HG03439 (cell line): ENCODE measurements around the gene CFAP52.
"Not testable (repeated sequence)": the region's sequence is repeated elsewhere in the genome, so short reads cannot be mapped to it uniquely, and the experiment has no call there.

Source experiments
- ATAC-seq: cut with Tn5 transposase; IDR thresholded peaks from one replicate; pipeline ENCODE4 v1.9.1; 2021; ENCODE audit warnings: mild to moderate bottlenecking, moderate library complexity; ENCODE audit not compliant: unreplicated experiment

Gene CFAP52

DNA sequence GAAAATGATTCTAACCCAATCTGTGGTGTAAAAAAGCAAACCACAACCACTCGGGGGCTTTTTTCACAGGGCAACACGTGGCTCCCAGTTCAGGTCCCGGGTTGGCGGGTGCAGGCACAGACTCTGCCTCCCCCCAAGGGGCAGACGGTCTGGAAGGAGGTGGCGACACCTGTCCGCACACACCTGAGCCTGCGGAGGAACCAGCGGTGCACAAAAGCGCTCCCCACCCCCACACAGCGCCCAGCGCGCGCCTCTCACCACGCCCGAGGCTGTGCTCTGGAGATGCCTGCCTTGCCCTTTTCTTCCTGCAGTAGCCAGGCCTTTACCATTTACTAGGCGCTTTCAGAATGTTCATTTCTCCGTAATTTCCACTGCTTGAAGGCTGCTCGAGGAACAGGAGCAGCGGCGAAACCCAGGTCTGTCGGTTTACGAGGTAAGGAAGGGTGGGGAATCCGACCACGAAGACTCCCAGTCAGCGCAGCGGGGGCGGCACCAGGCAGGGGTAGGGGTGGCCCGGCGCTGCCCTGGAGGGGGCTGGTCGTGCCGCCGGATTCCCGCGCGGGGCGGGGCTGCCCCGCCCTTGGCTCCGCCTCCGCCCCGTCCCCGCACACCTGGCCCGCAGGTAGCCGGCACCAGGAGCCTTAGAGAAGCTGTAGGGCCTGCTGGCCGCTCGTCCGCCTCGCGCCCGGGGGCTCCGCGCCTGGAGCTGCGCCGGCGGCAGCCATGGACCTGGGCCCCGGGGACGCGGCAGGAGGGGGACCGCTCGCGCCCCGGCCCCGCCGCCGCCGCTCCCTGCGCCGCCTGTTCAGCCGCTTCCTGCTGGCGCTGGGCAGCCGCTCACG is 68.7 kb downstream of the CFAP52 start, which contains the start of gene USP43:
Gene USP43, plus strand, starts transcription at position 608 of the 842 bp plus-strand sequence. Its CDS starts 116 bp downstream, at position 724.
- ATAC-seq: no peak

GRCh38 chr17:9645851-9646545 is 69.6 kb downstream of the CFAP52 start:
- ATAC-seq: no peak

GRCh38 chr17:9646546-9646885 is 70.1 kb downstream of the CFAP52 start:
- ATAC-seq: no peak

GRCh38 chr17:9647014-9647413 is 70.6 kb downstream of the CFAP52 start:
- ATAC-seq: no peak

GRCh38 chr17:9648521-9649110 is 72.2 kb downstream of the CFAP52 start:
- ATAC-seq: no peak

- no peak for ATAC-seq
Observed at GRCh38 chr17:9658593-9659211, 82.3 kb downstream of the CFAP52 start.

- ATAC-seq: no peak
Observed at GRCh38 chr17:9661027-9661426, 84.6 kb downstream of the CFAP52 start.

DNA sequence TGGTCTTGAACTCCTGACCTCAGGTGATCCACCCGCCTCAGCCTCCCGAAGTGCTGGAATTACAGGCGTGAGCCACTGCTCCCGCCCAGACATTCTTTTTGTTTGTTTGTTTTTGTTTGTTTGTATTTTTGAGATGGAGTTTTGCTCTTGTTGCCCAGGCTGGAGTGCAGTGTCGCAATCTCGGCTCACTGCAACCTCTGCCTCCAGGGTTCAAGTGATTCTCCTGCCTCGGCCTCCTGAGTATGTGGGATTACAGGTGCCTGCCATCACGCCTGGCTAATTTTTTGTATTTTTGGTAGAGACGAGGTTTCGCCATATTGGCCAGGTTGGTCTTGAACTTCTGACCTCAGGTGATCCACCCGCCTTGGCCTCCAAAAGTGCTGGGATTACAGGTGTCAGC is 87.1 kb downstream of the CFAP52 start:
- ATAC-seq: not testable (repeated sequence)

GRCh38 chr17:9666461-9667050 is 90.1 kb downstream of the CFAP52 start:
- no peak for ATAC-seq

GRCh38 chr17:9668517-9668916 is 92.1 kb downstream of the CFAP52 start:
- no peak for ATAC-seq

DNA sequence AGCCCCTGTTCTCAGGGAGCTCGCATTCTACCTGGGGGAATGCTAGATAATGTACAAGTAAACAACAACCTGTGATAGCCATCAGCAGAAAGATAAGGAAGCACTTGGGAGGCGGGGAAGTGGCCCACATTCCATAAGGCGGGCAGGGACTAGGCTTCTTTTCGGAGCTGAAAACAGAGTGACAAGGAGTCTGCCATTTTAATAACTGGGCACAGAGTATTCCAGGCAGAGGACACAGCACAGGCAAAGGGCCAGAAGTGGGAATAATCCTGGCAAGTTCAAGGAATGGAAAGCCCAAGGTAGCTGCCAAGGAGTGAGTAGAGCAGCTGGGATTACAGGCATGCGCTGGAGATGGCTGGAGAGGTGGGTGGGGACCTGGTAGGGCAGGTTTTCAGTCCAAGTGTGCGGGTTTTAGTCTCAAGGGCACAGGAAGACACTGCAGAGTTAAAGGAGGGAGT is 93.1 kb downstream of the CFAP52 start:
- ATAC-seq: no peak

DNA sequence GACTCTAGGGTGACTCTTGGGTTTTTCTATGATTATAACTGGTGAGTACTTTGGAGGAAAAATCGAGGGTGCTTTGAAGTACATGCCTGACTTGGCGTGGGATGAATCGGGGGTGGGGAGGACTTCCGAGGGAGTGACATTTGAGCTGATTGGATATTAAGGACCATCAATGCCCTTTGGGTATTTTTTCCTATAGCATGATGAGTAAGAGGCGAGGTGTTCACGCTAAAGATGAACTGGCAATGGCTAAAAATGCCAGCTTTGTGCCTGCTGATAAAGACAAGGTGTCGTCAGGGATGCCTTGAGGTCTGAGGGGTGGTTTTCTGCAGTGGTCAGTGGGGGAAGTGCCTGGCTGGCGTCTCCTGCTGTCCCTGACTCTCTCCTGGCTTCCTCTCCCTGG is 94.2 kb downstream of the CFAP52 start:
- no peak for ATAC-seq

GRCh38 chr17:9671559-9671958 is 95.1 kb downstream of the CFAP52 start:
- ATAC-seq: no peak

DNA sequence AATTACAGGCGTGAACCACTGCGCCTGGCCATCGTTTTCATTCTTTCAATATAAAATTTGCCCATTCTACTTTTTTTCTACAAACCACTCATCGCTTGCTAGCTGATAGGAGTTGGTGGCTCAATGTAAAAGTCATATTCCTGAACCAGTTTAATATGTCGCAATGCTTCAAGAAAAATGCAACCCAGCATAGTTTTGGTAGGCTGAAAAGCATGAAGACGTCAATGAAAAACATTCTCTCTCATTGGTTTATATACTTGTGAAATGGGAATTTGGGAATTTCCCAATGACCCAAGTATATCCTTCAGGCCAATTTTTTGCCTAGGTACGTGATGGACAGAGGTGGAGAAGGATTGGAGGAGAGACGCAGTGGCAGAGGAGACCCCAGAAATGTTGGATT is 95.8 kb downstream of the CFAP52 start:
- ATAC-seq: no peak

GRCh38 chr17:9672691-9673090 is 96.2 kb downstream of the CFAP52 start:
- ATAC-seq: no peak

DNA sequence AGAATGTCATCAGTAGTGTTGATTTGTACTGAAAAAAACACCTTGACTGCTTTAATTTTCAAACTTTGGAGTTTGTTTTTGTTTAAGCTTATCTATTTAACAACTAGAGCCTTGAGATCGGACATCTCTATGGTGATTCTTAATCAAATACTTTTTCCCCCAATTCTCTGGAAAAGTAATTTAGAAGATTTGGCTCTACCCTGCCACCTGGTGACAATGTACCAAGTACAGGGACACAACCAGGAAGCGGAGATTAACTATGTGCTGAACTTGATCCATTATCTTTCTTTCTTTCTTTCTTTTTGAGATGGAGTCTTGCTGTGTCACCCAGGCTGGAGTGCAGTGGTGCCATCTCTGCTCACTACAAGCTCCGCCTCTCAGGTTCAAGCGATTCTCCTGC is 99.6 kb downstream of the CFAP52 start:
- ATAC-seq: no peak

DNA sequence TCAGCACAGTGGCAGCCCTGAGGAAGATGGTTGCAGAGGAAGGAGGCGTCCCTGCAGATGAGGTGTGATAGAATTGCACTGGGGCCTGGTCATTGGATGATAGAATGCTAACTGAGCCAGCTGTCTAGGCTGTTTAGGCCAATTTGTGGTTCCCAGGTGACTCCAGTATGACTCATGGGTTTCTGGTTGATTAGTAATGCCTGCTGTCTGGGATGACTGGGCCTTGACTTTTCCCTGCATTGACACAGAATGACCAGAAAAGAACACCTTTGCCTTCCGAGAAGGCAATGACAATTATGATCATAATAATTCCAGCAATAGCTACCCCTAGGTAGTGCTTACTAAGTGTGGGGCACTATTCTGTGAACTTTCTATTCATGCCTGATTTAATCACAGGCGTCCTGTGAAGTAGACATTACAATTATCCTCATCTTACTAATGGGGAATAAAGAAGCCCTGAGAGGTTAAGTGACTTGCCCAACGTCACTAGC is 100.4 kb downstream of the CFAP52 start:
- ATAC-seq: no peak

DNA sequence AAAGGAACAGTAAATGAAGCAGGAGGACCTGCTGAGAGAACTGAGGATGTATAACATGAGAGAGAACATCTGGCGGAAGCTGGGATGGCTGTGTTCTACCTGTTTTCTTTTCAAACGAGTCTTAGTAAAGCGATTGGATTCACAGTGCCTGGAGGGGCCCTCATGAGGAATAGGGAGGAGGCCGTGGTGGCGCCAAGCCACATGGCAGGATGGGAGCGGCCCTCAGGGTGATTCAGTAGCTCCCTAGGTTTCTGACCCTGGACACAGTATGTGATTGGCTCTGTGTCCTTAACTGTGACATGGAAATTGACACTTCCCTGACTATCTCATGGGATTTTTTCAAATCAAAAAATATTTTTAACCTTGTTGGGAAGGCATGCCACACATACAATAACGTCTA is 101.0 kb downstream of the CFAP52 start:
- ATAC-seq: no peak

DNA sequence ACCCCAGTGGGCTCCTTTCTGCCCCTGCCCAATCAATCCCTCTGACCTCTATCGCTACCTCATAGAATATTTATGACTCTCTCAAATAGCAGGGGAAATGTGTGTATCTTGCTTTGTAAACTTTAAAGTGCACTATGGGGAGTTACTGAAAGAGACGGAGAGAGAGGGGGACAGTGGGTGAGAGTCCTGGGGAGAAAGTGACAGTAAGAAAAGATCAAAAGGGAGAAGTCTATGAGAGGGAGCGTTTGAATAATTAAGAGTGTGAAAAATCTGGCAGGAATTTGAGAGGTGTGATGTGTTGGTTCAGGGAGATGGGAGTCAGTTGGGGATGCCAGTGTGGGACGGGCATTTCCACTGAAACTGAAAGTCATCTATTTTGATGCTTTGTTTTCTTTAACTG is 101.5 kb downstream of the CFAP52 start:
- no peak for ATAC-seq

DNA sequence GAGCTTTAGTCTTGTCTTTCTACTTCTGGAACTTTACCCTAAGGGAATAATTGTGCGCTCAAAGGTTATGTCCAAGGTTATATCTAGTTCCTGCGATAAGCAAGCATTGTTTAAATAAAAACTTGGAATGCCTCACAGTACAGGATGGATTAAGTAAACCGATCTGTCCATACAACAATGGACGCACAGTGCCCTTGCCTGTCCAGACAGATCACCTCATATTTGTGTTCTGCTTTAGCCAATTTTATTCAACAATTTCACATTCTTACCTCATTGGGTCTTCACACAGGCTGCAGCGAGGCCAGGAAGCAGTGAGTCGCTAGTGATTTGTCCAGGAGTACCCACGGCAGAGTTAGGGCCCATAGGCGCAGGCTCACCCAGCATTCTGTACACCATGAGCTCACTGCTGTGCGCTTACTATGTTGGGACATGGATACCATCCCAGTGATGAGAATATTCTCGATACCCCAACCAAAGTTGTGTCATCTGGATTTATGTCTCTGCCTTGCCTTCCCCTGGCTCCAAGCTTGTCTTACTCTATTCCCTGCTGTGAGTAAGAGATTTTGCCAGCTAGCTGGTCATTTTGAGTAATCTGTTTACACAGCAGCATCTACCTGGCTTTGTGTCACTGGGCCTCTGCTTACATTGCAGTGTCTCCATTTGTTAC is 108.6 kb downstream of the CFAP52 start:
- no peak for ATAC-seq
